ENCODE results near the gene CRIP2.

Gene CRIP2

DNA sequence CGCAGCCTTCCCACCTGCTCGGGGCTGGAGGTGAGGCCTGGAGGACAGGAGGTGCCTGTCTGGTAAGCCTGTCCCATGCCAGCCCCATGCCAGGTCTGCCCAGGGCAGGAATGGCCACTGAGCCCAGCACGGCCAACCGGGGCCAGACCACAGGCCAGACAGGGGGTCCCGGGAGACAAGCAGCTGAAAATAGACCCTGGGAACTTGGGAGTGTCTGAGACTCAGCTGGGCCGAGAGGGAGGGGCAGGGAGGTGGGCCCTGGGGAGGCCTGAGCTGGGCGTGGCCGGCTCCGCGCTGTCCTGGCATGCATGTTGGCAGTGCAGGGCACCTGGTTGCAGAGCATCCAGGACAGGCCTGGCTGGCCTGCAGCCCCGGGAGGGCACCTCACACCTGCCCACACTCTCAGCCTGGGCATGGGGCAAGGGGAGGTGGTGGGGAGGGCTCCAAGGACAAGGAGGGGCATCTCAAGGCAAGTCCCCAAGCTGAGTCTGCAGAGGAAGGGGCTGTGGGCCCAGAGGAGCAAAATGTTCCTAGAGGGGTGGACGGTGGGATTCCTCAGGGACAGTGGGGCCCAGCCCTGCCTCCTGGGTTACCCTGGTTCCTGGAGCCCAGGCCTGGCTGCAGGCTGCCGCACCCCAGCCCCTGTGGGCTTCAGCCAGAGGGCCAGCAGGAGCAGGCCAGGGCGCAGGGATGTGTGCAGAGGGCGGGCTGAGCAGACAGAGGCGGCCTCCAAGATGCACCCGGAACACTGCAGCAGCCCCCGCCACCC lies 8.9 kb downstream of the CRIP2 start:
- WGBS, 2 experiments = 84% methylated on average over 18 of the region's 18 CpGs
- Histone ChIP-seq H3K27ac (ENCODE audit: insufficient read depth, low read depth, low read length, poor library complexity, severe bottlenecking) (no peak overlapping the region), H3K4me3 (ENCODE audit: insufficient read depth, low read depth, low read length) (no peak overlapping the region), H3K36me3 (ENCODE audit: control insufficient read depth, insufficient read depth, low read length) (no peaks in the 10 kb centered on the region), H3K9me3 (ENCODE audit: control insufficient read depth, low read length) (no peaks in the 10 kb centered on the region), H3K27me3 (ENCODE audit: control insufficient read depth, insufficient read depth, low read length, poor library complexity, severe bottlenecking) (peaks cover 81% of the 10 kb centered on the region), H3K4me1 (ENCODE audit: control insufficient read depth, insufficient read depth, low read length) (peaks cover 68% of the 10 kb centered on the region)

DNA sequence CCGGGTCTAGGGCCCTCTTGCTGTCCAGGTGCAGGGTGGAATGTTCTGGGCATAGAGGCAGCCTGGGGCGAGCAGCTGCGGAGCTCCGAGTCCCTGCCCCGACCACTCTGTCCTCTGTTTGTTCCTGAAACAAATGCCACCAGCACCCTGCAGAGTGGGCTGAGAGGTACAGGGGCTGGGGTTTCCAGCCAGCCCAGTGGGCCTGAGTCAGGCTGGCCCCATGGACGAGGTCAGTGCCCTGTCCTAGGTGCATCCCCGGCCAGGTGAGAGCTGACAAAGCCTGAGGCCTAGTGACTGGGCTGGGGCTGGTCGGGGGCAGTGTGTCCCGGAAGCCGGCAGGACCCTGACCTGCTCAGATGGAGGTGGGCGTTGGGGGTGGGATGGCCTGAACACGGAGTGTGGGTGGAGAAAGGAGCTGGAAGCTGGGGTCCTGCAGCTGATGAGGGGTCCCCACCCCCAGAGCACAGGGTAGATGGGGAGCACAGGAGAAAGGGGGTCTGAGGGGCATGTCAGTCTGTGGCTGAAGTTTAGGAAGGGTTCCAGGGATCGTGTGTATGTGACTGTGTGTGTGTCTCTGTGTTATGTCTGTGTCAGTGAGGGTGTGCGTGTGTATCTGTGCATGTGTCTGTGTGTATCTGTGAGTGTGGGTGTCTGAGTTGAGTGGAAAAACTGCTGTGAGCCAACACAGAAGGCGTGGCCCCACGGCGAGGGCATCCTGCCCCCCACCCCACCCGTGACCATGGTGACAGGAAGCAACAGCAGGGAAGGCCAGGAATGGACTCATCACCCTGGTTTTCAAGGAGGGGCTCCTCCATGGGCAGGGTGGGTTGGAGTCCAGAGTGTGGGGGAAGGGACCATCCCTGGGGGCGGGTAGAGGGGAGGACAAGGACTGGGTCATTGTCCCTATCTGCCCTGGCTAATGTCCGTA lies 9.7 kb downstream of the CRIP2 start:
- Histone ChIP-seq H3K27ac (ENCODE audit: insufficient read depth, low read depth, low read length, poor library complexity, severe bottlenecking) (no peak overlapping the region), H3K36me3 (ENCODE audit: control insufficient read depth, insufficient read depth, low read length) (no peaks in the 10 kb centered on the region), H3K9me3 (ENCODE audit: control insufficient read depth, low read length) (no peaks in the 10 kb centered on the region), H3K4me3 (ENCODE audit: insufficient read depth, low read depth, low read length) (no peak overlapping the region), H3K4me1 (ENCODE audit: control insufficient read depth, insufficient read depth, low read length) (peaks cover 75% of the 10 kb centered on the region), H3K27me3 (ENCODE audit: control insufficient read depth, insufficient read depth, low read length, poor library complexity, severe bottlenecking) (peaks cover 73% of the 10 kb centered on the region)
- WGBS, 2 experiments = 73 to 74% methylated on average over 20 of the region's 20 CpGs

DNA sequence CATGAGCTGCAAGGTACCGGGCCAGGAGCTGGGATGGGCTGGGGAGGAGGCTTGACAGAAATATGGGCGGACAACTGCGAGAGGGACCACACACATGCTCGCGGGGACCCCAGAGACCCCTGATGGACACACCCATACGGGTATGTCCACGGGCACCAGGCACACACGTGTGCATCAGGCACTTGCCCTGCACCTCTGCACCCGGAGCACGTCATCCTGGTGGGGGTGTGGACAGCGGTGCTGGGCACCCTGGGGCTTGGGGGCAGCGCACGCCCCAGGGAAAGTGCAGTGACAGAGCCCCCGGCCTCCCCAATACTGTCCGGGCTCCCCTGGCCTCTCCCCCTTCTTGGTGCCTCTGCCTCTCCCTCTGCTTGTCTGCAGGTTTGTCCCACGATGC lies 10.4 kb downstream of the CRIP2 start:
- Histone ChIP-seq H3K9me3 (ENCODE audit: control insufficient read depth, low read length) (no peaks in the 10 kb centered on the region), H3K36me3 (ENCODE audit: control insufficient read depth, insufficient read depth, low read length) (no peaks in the 10 kb centered on the region), H3K27me3 (ENCODE audit: control insufficient read depth, insufficient read depth, low read length, poor library complexity, severe bottlenecking) (peaks cover 66% of the 10 kb centered on the region), H3K4me1 (ENCODE audit: control insufficient read depth, insufficient read depth, low read length) (peaks cover 70% of the 10 kb centered on the region), H3K4me3 (ENCODE audit: insufficient read depth, low read depth, low read length) (no peak overlapping the region), H3K27ac (ENCODE audit: insufficient read depth, low read depth, low read length, poor library complexity, severe bottlenecking) (no peak overlapping the region)
- 93 to 94% methylated on average over 16 of the region's 16 CpGs for WGBS, 2 experiments

DNA sequence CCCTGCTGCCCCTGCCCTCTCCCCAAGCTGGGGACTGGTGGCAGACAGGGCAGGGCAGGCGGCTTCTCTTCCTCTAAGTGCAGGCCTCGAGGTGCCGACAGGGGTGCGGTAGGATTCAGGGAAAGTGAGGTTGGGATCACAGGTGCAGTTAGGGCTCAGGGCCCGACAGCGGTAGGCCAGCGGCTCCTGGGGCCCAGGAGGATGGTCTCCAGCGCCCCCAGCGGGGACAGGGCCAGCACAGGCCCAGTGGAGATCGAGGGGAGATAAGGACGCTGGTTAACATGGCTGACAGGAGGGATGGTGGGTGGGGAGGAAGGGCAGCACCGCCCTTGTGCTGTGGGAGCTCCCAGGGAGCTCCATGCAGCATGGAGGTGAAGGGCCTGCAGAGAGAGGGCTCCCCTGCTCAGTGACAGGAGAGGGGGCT lies 11.1 kb downstream of the CRIP2 start:
- peaks cover 64% of the 10 kb centered on the region for H3K4me1 ChIP-seq (ENCODE audit: control insufficient read depth, insufficient read depth, low read length)
- H3K36me3 ChIP-seq (ENCODE audit: control insufficient read depth, insufficient read depth, low read length) = no peaks in the 10 kb centered on the region
- WGBS, 2 experiments = 11 to 15% methylated on average over 12 of the region's 12 CpGs
- H3K9me3 ChIP-seq (ENCODE audit: control insufficient read depth, low read length) = no peaks in the 10 kb centered on the region
- no peak overlapping the region for H3K4me3 ChIP-seq (ENCODE audit: insufficient read depth, low read depth, low read length)
- peaks cover 58% of the 10 kb centered on the region for H3K27me3 ChIP-seq (ENCODE audit: control insufficient read depth, insufficient read depth, low read length, poor library complexity, severe bottlenecking)
- no peak overlapping the region for H3K27ac ChIP-seq (ENCODE audit: insufficient read depth, low read depth, low read length, poor library complexity, severe bottlenecking)

DNA sequence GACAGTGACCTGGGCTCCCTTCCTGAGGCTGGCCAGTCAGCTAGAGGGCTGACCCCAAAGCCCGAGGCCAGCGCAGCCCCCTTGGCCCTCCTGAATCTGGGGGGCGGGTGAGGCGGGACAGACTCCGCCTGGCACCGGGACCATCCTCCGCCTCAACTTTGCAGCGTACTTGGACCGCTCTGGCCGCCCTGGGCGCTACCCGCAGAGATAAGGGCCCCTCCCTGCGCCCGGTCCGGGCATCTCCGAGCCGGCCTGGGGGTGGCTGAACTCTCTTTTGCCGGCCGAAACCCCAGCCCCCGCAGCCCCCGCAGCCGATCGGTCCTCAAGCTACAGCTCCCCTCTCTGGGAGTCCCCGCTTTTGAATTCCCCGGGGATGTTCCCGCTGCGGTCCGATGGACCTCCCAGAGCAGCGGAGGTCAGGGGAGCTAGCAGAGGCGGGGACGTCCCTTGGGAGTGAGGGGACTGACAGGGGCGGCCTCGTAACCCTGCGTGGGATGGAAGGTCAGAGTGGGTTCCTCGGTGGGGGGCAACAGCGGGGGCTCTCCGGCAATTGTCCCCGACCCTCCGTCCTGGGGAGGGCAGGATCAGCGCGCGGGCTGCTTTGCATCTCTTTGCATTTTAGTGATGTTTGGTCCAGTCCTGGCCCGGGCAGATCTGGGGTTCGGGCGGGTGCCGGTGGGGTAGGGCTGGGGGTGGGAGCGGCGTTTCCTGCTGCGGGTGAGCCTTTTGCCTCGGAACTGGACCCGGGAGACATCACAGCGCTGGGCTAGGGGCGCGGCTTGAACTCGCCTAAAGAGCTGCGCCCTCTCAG lies 11.7 kb downstream of the CRIP2 start, which contains the start of gene CRIP1:
Gene CRIP1 (plus strand): TSS at position 724 of the 811 bp plus-strand sequence. CDS start 374 bp downstream, outside the sequence.
- H3K4me1 ChIP-seq (ENCODE audit: control insufficient read depth, insufficient read depth, low read length) = peaks cover 57% of the 10 kb centered on the region
- WGBS, 2 experiments = 8 to 9% methylated on average over 56 of the region's 56 CpGs
- no peaks in the 10 kb centered on the region for H3K36me3 ChIP-seq (ENCODE audit: control insufficient read depth, insufficient read depth, low read length)
- H3K9me3 ChIP-seq (ENCODE audit: control insufficient read depth, low read length) = no peaks in the 10 kb centered on the region
- peaks cover 52% of the 10 kb centered on the region for H3K27me3 ChIP-seq (ENCODE audit: control insufficient read depth, insufficient read depth, low read length, poor library complexity, severe bottlenecking)
- H3K4me3 ChIP-seq (ENCODE audit: insufficient read depth, low read depth, low read length) = peak within 1 kb of the TSS; percentile 52
- no peak within 1 kb of the TSS for H3K27ac ChIP-seq (ENCODE audit: insufficient read depth, low read depth, low read length, poor library complexity, severe bottlenecking)

DNA sequence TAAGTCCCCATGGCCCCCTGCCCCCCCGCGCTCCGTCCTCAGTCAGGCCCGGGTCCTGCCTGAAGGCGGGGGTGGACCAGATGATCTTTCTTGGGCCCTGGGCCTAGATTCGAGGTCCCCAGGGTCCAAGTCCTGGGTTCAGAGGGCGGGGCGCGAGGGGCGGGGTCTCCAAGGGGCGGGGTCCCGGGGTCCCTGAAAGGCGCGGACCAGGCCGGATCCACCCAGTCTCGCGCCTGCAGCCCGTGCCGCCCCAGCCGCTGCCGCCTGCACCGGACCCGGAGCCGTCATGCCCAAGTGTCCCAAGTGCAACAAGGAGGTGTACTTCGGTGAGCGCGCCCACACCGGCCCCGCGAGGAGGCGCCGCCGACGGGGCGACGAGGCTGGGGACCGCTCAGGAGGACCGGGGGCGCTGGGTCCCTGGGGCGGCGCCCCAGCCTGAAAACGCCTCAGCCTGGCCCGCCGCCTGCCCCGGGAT lies 12.4 kb downstream of the CRIP2 start:
- H3K9me3 ChIP-seq (ENCODE audit: control insufficient read depth, low read length) = no peaks in the 10 kb centered on the region
- peaks cover 46% of the 10 kb centered on the region for H3K27me3 ChIP-seq (ENCODE audit: control insufficient read depth, insufficient read depth, low read length, poor library complexity, severe bottlenecking)
- peak overlapping the region; percentile 52 for H3K4me3 ChIP-seq (ENCODE audit: insufficient read depth, low read depth, low read length)
- WGBS, 2 experiments = 5% methylated on average over 45 of the region's 45 CpGs
- H3K4me1 ChIP-seq (ENCODE audit: control insufficient read depth, insufficient read depth, low read length) = peaks cover 58% of the 10 kb centered on the region
- no peaks in the 10 kb centered on the region for H3K36me3 ChIP-seq (ENCODE audit: control insufficient read depth, insufficient read depth, low read length)
- H3K27ac ChIP-seq (ENCODE audit: insufficient read depth, low read depth, low read length, poor library complexity, severe bottlenecking) = no peak overlapping the region

DNA sequence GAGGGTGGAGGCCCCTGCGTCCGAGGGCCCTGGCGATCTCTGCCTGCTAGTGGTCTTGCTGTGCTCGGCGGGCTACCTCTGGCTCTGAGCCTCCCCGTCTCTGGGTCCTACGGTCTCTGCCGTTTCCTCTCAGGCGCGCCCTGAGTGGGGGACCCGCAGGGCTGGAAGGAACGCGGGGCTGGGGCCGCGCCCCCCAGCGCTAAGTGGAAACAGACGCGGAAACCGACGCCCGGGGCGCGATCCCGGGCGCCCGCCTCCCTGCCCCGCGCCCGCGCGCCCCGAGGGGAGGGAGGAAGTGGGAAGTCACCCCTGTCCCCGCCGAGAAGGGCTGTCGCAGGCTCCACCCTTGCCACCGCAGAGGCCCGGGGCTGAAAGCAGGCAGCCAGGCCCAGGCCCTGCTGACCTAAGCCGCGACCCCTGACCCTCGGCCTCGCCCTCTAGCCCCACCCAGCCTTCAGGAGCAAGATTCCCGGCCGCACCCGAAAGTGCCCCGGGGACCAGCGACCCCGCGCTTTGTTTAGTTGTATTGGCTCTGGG lies 12.9 kb downstream of the CRIP2 start:
- peaks cover 41% of the 10 kb centered on the region for H3K27me3 ChIP-seq (ENCODE audit: control insufficient read depth, insufficient read depth, low read length, poor library complexity, severe bottlenecking)
- H3K36me3 ChIP-seq (ENCODE audit: control insufficient read depth, insufficient read depth, low read length) = no peaks in the 10 kb centered on the region
- peaks cover 59% of the 10 kb centered on the region for H3K4me1 ChIP-seq (ENCODE audit: control insufficient read depth, insufficient read depth, low read length)
- no peak overlapping the region for H3K27ac ChIP-seq (ENCODE audit: insufficient read depth, low read depth, low read length, poor library complexity, severe bottlenecking)
- peak overlapping the region; percentile 52 for H3K4me3 ChIP-seq (ENCODE audit: insufficient read depth, low read depth, low read length)
- 15 to 16% methylated on average over 48 of the region's 48 CpGs for WGBS, 2 experiments
- no peaks in the 10 kb centered on the region for H3K9me3 ChIP-seq (ENCODE audit: control insufficient read depth, low read length)

DNA sequence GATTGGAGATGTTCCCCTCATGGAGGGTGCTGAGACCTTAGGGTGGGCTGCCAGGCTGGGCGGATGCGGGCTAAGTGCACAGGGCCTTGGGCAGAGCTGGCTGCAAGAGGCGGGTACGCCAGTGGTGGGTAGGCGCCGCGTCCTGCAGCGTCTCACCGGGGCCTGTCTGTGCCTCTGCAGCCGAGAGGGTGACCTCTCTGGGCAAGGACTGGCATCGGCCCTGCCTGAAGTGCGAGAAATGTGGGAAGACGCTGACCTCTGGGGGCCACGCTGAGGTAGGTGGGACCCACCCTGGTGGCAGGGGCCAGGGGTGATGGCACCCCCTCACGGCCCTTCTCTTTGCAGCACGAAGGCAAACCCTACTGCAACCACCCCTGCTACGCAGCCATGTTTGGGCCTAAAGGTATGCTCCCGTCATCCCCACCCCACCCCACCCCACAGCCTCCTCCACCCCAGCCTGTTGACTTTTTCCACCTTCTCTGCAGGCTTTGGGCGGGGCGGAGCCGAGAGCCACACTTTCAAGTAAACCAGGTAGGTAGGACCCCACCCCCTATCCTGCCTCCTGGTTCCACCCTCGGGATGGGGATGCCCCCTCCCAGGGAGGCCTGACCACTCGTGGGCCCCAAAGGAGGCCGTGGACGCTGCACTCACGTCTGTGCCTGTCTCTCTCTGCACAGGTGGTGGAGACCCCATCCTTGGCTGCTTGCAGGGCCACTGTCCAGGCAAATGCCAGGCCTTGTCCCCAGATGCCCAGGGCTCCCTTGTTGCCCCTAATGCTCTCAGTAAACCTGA lies 13.6 kb downstream of the CRIP2 start:
- peak overlapping the region; percentile 92 for H3K27ac ChIP-seq (ENCODE audit: insufficient read depth, low read depth, low read length, poor library complexity, severe bottlenecking)

More for the DNA sequence above, 13.6 kb downstream of the CRIP2 start:
- H3K27me3 ChIP-seq (ENCODE audit: control insufficient read depth, insufficient read depth, low read length, poor library complexity, severe bottlenecking) = peaks cover 35% of the 10 kb centered on the region
- H3K9me3 ChIP-seq (ENCODE audit: control insufficient read depth, low read length) = no peaks in the 10 kb centered on the region
- WGBS, 2 experiments = 87 to 90% methylated on average over 26 of the region's 26 CpGs
- peaks cover 59% of the 10 kb centered on the region for H3K4me1 ChIP-seq (ENCODE audit: control insufficient read depth, insufficient read depth, low read length)
- peak overlapping the region; percentile 52 for H3K4me3 ChIP-seq (ENCODE audit: insufficient read depth, low read depth, low read length)
- no peaks in the 10 kb centered on the region for H3K36me3 ChIP-seq (ENCODE audit: control insufficient read depth, insufficient read depth, low read length)
